CD1c-positive myeloid dendritic cell (primary cell): ENCODE measurements around the gene PAGE4.

Experiments used
- DNase-seq: peaks from one replicate; pipeline ENCODE4 v3.0.0-alpha.2; 2016; ENCODE audit errors: extremely low spot score

PAGE4 gene, protein sequence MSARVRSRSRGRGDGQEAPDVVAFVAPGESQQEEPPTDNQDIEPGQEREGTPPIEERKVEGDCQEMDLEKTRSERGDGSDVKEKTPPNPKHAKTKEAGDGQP

DNA sequence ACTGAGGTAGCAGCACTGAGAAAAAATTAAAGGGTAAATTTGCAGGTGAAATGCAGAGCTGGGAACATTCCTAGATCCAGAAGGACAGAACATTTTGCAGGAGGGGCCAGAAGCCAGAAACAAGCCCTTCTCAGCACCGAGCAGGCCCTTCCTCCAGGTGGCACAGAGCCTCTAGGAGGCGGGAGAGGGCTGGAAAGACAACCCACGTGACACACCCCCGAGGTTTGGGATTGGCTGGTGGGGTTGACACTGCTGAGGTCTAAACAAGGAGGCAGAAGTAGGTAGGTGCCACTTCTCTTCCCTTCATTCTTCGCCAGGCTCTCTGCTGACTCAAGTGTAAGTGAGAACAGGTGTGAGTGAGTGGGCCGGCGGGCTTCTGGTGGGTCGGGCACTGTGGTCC lies at the start of gene PAGE4:
Gene PAGE4 (plus strand): TSS at position 288 of the 400 bp plus-strand sequence. CDS start 1,126 bp downstream, outside the sequence.
- no peak for DNase-seq

DNA sequence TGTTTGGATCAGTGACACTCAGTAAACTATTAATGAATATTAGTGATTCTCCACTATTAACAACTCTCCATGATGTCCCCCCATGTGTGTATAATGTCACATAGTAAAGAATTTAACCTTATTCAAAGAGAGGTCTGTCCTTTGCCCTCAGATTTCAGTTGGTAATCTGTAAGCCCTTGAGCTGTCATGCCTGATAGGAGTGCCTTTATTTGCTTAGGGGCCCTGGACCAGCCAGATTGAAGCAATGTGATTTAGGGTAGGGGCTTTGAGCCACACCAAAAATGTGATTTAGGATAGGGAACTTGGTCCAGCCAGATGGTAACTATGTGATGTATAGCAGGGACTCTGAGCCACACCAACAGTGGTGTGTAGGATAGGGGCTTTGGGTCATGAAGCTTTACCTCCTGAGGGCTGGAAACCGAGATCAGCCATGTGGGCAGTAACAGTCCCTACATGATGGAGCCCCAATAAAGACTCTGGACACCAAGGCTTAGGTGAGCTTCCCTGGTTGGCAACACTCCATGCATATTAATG lies 44.3 kb upstream of the PAGE4 start:
- no peak for DNase-seq

DNA sequence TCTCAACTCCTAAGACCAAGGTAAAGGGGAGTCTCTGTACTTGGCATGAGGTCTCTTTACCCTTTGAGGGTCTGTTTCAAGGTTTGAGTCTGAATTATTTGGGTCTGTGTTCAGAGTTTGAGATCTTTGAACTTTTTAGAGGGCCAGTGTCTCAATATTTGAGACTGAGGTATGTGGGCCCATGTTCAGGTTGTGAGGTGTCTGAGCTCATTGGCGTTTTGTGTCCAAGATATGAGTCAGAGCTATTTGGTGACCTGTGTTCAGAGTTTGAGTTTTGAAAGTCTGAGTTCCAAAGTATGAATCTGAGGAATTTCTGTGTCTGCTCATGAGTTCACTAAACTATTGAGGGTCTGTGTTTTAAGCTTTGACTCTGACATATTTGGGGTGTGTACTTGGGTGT lies 36.7 kb upstream of the PAGE4 start:
- DNase-seq: no peak

DNA sequence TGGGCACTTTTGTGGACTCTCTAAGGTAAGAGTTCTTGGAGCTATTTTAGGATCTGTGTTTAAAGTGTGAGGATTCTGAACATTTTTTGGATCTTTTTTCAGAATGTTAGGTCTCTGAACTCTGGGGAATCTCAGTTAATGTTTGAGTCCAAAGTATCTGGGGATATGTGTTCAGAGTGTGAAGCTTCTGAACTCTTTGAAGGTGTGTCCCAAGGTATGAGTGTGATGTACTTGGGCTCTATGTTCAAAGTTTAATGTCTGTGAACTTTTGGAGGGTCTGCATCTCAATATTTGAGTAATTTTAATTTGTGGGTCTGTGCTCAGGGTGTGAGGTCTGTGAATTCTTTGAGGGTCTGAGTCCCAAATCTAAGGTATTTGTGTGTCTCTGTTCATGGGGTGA lies 35.4 kb upstream of the PAGE4 start:
- DNase-seq: no peak

DNA sequence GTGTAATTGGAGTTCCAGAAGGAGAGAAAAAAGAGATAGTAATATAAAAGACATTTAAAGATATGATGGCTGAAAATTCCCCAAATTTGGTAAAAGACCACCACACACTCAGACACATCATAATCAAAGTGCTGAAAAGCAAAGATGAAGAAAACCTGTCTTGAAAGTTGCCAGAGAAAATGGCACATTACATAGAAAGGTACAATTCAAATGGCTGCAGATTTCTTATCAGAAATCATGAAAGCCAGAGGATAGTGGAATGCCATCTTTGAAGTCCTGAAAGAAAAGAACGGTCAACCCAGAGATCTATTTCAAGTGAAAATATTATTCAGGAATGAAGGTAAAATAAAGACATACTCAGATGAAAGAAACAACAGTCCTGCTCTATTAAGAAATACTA lies 29.3 kb upstream of the PAGE4 start:
- no peak for DNase-seq

DNA sequence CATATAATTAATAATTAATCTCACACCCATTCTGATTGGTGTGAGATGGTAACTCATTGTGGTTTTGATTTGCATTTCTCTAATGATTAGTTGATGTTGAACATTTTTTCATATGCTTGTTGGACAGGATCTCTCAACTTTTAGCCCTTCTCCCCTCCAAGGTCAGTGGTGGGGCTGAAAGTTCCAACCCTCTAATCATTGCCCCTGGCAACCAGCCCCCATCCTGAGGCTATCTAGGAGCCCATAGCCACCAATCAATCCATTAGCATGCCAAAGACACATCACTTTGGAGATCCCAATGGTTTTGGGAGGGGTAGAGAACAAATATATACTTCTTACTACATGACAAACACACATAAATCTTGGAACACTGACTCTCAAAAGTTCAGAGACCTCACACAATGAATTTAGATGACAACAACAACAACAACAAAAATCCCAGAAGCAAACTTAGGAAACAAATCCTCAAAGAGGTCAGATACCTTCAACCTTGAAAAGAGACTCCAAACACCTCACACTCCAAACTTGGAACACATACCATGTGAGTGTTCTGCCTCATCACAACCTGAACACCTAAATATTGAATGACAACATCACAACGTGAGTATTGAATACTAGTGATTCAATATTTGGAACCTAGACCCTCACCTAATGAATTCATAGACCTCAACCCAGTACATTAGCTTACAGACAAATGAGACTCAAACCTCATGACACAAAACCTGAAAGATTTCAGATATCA lies 19.0 kb upstream of the PAGE4 start:
- DNase-seq: no peak

DNA sequence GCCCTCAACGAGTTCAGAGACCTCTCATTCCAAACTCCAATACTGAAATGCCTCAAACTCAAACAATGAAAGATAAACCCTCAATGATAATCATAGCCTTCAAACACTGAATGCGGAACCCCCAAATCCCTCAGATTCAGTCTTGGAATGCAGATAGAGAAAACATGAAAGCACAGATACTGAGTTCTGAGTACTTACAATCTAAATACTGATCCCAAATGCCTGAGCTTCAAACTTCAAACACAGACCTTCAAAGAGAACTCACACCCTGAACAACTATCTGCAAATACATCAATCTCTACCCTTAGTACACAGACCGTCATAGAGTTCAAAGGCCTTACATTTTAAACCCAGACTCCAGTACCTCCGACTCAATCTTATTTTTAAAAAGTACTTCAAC lies 16.9 kb upstream of the PAGE4 start:
- no peak for DNase-seq

DNA sequence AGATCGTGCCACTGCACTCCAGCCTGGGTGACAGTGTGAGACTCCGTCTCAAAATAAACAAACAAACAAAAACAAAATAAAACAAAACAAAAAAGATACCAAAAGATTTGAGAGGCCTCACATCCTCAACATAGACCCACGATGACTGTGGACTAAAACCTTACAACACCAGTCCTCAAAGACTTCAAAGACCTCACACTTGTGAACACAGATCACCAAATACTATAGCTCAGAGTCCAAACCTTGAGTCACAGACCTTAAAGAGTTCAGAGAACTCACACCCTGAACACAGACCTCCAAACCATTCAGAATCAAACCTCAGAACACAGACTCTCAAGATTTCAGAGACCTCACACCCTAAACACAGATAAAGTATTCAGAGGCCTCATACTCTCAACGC lies 12.7 kb upstream of the PAGE4 start:
- no peak for DNase-seq

DNA sequence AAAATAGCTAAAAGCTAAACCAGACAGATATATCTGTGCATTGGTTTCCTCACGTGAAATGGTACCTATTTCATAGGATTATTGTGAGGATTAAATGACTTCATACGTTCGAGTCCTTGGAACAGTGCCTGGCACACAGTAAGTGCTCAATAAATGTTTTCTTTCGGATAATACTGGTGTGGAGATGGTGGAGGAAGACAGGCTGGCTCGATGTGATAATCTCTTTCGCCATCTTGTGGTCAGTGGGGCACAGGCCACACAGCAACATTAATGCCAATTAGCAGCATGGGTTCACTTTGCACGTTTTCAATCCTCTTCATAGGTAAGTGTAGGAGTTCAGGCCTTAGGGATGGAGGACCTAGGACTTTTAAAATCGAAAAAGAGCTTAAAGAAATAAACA lies 9.3 kb downstream of the PAGE4 start:
- peak; percentile 3 for DNase-seq

DNA sequence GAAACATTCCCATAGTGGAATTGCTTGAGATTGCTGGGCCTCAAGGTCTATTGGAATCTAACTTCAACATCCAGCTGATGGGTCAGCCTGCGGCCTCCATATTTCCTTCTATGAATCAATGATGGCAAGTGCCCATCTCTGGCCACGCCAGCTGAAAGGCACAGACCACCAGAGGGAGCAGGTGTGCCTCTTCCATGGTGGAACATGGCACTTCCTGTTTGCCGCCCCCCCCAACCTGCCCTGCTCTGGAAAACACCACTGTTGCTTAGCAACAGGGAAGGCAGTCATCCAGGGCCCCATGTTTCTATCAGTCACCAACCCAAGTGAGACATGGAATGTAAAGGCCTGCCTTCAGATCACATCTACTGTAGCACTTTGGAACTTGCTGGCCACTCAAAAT lies 11.6 kb downstream of the PAGE4 start:
- peak; percentile 43 for DNase-seq

DNA sequence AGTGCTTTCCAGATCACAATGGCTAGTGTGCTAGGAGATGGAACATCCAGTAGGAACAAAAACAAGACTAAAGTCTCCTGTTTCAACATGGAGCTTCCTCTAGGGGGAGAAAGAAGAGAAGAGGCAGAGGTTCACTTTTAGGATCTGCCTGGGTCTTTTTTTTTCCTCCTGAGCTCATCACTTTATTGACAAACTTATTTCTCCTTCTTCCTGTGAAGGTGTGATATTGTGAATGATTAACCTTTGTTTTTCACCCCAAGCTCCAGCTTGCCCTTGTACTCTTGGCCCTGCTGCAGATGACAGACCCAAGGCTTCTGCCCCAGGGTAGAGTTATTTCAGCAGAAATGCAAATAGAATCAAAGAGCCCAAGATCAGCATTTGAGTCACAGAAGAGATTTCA lies 13.5 kb downstream of the PAGE4 start:
- DNase-seq: no peak

DNA sequence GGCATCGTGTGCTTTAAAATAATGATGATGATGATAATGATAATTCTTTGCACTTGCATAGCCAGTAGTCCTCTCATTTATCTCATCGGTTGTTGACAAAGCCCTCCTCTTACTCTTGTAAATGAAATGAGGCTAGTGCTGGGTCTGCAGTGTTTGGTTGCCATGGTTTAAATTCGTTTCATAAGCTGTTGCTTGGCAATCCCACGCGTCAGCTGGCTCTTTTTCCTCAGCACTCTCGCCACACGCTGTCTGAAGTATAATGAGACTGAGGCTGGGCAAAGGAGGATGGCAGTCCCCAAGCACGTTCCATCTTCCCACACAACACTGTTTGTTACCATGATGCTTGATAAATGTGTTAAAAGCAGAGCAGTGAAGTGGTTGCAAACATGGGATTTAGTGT lies 15.5 kb downstream of the PAGE4 start:
- DNase-seq: no peak

DNA sequence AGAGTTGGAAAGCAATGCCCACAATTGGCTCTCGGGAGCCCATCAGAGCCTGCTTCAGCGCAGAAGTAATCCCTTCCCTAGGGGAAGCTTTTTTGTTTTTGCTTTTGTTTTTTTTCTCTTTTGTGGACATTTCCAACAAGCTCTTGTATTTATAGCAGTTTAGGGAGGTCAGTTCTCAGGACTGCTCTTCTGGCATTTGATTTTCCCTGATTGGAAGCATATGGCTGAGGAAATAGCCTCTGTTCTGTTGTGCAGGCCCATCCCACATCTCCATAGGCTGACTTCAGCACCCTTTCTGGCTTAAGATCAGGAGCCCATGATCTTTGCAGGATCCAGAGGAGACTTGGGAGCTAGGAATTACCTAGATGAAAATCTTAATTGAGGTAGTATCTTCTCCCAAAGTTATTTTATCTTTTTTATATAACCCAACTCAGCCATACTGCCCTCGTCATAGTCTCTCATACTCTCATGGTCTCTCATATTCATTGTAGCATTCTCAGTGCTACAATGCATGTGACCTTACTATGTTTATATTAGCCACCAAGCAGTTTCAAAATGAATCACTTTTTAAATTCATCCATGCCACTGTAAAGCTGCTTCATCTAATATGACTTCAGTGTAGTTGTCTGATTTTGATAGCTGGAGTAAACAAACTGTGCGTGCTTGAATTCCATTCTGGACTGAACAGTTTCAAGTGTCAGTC lies 16.7 kb downstream of the PAGE4 start:
- DNase-seq: no peak

DNA sequence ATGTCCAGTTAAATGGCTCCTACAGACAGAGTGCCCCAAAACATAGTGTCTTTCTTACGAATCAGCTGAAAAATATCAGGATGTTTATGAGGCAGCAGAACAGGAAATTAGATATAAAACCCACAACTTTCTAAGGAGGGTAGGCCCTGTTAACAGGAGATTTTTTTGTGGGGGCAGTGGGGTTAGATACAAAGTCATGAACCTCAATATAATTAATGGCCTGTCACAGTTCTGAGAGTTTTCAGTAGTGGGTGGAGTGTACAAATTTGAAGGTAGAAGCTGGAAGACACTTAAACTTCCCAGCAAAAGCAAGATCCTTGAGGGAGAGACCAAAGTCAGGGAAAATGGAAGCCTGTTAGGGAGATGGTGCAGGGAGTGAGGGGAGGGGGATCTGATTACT lies 17.4 kb downstream of the PAGE4 start:
- no peak for DNase-seq

DNA sequence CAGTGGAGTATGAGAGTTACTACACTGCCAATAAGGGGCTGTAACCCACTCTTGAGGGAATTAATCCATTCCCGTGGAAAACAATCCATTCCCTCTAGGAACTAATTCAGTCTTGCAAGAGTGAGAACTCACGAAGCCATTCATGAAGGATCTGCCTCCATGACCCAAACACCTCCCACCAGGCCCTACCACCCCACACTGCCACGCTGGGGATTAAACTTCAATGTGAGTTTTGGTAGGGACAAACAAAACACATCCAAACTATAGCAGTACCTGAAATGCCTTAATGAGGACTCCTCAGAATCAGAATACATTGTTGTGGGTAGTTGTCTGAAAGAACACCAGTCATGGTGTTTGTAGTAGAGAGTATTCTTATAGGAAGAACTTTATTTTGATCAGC lies 19.2 kb downstream of the PAGE4 start:
- DNase-seq: no peak

DNA sequence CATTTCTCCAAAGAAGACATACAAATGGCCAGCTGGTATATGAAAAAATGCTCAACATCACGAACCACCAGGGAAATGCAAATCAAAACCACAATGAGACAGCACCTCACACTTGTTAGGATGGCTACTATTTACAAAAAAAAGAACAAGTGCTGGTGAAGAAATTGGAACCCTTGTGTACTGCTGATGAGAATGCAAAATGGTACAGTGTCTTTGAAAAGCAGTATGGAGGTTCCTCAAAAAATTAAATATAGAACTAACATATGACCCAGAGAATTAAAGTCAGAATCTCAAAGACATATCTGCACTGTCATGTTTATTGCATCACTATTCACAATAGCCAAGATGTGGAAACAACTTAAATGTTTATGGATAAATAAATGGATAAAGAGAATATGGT lies 20.9 kb downstream of the PAGE4 start:
- DNase-seq: peak; percentile 1

DNA sequence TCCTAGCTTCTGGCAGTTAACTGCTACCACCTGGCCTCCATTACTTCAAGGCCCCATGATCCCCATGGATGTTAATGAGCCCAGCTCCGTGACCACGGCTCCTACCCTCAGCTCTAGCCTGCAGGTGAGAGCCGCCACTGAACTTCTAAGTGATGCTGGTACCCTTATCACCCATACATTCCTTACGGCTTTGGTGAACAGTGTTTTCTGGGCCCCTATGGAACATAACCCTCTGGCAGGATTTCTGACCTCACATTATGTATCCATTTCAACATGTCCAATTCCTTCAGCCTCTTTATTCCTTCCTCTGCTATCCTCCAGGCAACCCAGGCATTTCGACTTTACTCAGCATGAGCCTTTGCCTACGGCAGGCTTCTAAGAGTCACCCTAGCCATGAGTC lies 24.6 kb downstream of the PAGE4 start:
- DNase-seq: no peak

DNA sequence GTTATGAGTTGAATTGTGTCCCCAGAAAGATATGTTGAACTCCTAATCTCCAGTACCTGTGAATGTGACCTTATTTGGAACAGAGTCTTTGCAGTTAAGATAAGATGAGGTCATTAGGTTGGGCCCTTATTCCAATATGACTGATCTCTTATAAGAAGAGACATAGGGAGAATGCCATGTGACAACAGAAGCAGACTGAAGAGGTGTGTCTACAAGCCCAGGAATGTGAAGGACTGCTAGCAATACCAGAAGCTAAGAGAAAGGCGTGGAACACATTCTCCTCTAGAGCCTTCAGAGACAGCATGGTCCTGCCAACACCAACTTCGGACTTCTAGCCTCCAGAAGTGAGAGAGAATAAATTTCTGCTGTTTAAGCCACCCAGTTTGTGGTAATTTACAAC lies 27.7 kb downstream of the PAGE4 start:
- DNase-seq: no peak

DNA sequence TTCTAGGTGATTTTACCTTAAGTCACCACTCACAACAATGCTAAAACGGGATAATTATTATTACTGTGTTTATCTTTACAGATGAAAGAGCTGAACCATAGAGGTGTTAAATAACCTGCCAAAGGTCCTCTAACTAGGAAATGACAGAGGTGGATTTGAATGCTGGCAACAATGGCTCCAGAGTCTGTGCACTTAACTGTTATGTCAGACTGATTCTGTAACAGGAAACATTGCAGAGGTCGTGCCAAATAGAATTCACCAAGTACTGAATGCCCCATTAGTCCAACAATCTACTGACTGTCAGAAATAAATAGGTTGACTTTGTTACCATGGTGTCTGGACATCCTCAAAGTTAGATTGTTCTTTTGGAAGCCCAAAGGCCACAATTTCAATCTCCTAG lies 29.2 kb downstream of the PAGE4 start:
- no peak for DNase-seq

DNA sequence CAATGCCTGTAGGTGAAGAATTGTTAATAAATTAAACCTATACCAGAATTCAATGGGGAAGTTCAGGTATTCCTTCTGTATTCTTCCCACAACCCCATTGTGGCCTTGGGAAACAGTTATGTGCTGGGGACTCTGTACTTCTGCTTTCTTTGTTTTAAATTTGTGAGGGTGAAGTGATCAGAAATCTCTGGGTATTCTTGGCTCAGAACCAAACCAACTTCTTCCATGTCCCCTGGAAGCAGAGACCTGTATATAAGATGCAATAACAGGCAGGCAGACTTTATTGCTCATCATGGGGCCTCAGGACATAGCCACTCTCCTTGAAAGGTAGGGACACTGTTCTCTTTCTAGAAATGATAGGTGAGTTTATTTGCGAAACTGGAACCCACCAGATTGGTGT lies 30.4 kb downstream of the PAGE4 start:
- no peak for DNase-seq

DNA sequence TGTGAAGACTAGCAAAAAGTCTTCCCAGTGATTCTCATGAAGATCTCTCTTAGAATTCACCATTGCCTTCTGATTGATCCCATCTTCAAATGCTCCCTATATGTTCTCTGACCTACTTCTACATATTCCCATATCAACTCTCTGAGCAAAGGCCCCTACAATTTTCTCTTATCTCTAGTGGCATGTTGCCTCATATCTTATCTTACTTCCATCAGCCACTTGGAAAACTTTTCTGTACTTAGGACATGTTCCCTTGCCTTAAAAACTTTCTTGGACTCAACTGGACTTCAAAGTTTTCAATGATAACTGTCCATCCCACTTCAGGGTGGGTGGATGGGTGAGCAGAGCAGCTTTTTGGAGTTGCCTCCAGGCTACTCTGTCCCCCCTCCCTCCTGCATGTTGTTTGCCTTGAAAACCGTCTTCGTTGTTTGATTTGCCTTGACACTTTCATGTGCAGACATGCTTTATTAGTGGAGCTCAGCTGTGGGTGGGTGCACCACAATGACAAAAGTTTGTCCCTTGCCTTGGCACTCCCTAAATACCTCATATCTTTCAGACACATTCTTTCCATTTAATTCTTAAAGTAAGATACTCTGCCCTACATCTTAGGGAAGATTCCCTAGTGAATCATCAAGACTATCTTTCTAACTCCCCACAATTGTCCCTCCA lies 31.9 kb downstream of the PAGE4 start:
- no peak for DNase-seq

DNA sequence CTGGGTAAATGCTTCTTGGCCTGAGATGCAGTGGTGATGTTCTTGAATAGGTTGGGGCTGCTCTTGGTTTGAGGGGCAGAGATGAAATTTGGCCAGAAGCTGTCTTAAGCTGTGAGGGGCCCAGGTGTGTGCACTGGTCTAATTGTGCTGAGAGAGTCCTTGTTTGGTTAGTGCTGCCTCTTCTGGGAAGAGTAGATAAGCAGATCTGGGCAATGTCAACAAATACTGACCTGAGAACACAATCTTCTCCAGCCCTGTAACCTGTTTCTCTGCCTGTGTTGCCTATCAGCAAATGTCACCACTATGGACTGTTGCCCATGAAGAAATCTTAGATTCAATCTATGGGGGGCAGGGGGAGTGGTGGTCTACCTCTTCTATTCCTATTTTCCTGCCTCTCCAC lies 33.0 kb downstream of the PAGE4 start:
- DNase-seq: no peak

DNA sequence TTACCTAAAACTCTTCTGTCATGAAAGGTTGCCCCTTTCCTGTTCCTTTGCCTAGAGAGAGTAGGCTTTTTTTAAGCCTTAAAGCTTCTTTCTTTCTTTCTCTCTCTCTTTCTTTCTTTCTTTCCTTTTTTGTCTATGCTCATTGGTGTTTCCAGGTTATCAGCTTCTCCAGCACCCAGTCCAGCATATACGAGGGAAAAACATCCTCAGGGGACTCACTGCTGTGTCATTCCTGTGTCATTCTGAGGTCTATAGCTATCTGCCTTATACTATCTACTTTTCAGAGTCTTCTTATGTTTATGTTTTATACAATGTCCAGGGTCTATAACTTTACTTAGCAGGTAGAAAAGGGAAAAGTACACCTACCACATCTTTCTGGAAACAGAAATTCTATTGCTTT lies 39.6 kb downstream of the PAGE4 start:
- DNase-seq: no peak
